ENCODE results near the gene AKAP6.
"Not testable (repeated sequence)": the region's sequence is repeated elsewhere in the genome, so short reads cannot be mapped to it uniquely, and the experiment has no call there.

AKAP6 gene

DNA sequence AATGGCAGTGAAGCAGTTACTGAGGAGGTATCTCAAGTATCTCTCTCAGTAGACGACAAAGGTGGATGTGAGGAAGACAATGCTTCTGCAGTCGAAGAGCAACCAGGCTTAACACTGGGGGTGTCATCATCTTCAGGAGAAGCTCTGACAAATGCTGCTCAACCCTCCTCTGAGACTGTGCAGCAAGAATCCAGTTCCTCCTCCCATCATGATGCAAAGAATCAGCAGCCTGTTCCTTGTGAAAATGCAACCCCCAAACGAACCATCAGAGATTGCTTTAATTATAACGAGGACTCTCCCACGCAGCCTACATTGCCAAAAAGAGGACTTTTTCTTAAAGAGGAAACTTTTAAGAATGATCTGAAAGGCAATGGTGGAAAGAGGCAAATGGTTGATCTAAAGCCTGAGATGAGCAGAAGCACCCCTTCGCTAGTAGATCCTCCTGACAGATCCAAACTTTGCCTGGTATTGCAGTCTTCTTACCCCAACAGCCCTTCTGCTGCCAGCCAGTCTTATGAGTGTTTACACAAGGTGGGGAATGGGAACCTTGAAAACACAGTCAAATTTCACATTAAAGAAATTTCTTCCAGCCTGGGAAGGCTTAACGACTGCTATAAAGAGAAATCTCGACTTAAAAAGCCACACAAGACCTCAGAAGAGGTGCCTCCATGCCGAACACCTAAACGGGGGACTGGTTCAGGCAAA, 216.6 kb downstream of the AKAP6 start:
- no peak for DNase-seq

DNA sequence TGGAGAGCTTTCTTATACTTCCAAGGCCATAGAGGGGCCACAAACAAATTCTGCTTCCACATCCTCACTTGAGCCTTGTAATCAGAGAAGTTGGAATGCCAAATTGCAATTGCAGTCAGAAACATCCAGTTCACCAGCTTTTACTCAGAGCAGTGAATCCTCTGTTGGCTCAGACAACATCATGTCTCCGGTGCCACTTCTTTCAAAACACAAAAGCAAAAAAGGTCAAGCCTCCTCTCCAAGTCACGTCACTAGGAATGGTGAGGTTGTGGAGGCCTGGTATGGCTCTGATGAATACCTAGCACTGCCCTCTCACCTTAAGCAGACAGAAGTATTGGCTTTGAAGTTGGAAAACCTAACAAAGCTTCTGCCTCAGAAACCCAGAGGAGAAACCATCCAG, 217.1 kb downstream of the AKAP6 start:
- no peak for DNase-seq

DNA sequence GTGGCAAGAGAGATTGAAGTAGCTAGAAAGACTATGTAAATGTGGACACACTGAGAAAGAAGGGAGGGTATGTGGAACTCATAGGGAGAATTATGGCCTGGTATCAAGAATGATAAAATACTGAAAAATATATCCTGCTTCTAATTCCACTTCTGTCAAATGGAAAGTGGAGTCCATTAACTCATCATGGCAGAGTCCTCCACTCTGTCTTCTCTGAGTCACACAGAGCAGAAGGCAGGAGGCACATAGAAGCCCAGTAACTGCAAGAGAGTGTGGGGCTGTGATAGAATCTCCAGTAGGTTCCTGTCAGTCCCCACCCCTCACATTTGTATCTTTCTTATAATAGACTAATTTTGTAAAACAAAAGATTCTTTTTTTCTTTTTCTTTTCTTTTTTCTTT, 223.7 kb downstream of the AKAP6 start:
- no peak for DNase-seq

DNA sequence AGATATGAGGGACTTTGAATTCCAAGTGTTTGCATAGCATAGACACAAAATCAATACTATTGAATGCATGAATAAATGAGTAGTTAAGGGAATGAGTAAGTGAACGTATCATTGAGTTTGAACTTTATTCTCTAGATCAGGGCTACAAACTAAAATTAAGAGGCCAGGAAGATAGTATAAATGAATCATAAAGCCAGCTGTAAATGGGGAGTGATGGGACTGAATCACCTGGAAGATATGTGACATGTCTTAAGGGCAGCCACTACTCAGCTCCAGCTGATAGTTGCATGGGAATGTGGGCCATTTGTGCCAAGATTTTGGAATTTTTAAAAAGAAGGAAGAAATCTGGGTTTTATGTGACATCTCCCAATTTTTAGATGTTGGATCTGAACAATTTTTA, 229.9 kb downstream of the AKAP6 start:
- no peak for DNase-seq

DNA sequence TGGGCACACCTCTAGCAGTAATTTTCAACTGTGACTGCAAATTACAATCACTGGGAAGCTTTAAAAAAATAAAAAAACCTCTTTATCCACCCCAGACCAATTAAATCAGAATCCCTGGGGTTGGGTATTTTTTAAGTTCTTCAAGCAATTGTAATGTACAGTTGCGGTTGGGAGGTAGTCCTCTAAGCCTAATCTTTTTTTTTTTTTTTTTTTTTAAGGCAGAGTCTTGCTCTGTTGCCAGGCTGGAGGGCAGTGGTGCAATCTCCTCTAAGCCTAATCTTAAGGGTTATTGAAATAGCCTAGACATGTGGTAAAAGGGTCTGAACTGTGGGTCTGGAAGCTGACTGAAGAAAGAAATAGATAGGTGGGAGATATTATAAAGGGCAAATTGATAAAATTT, 230.5 kb downstream of the AKAP6 start:
- no peak for DNase-seq

DNA sequence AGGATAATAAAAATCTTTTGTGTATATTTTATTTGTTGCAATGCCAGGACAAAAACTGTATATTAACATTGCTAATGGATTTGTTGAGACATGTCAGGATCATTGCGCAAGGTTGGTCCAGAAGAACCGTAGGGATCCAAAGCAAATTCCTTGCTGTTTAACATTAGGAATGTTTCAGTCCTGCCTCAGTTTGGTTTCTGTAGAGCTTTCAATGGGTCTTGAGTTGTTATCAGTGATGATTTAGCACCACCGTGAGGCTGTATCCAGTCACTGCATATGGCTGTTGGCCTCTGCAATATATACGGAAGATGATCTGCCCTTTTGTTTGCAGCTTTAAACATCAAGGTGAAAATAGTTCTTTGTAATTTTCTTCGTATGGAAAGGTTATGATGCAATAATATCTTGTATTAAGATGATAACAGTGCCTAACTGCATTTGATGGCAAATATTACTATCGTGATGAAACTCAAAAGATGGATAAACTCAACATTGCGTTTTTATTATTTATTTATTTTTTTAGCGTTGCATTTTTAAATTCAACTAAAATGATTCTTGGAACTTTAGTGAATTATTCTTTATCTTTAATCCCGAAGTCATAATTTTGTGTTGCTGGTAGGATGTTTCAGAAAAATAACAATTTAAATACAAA, 231.2 kb downstream of the AKAP6 start:
- peak; percentile 67 for DNase-seq

DNA sequence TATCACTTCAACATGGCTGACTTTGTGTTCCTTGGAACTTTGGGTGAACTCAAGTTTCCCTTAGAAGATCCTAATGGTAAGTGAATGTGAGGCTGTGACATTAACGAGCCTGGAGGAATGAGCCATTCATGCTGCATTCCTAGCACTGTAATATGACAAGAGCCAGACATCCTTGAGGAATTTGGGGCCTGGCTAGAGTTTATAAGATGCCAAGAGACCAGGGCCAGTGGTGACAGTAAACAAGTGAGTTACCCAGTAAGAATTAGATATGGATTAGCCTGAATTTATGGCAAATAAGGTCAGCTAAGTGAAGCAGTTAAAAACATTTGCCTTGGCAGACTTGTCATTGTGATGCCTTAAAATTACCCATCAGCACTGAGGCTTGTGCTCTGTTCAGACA, 232.4 kb downstream of the AKAP6 start:
- DNase-seq, result no peak

DNA sequence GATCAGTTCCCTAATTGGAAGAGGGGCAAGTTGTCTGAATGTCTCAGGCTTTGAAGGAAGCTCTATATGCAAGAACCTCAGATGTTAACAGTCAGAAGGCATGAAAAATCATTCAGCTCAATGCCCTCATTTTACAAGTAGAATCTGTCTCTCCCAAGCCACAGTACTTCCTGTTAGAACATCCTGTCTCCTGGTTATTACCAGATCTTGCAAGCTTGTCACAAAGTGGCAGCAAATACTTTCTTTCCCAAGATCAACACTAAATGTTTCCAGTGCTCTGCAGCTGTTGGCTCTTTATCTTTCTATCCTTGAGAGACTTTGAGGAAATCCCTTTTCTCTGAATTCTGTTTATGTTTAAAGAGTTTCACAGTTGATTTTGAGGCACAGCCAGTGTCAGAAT, 235.5 kb downstream of the AKAP6 start:
- no peak for DNase-seq

DNA sequence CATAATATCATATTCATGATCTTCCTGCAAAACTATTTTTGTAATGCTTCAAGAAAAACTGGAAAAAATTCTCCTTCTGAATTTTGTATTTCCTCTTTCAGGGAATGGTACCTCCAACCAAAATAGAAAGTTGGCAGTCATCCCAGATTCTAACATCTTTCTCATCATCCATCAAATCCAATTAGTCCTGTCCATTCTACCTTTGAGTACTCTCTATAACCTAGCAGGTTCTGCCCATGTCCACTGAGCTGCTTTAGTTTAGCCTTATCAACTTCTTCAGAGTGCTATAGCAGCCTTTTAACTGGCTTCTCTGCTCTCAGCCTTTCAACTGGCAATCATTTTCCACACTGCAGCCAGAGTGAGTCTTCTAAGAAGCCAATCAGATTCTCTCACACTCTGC, 236.2 kb downstream of the AKAP6 start:
- DNase-seq, result peak; percentile 15

DNA sequence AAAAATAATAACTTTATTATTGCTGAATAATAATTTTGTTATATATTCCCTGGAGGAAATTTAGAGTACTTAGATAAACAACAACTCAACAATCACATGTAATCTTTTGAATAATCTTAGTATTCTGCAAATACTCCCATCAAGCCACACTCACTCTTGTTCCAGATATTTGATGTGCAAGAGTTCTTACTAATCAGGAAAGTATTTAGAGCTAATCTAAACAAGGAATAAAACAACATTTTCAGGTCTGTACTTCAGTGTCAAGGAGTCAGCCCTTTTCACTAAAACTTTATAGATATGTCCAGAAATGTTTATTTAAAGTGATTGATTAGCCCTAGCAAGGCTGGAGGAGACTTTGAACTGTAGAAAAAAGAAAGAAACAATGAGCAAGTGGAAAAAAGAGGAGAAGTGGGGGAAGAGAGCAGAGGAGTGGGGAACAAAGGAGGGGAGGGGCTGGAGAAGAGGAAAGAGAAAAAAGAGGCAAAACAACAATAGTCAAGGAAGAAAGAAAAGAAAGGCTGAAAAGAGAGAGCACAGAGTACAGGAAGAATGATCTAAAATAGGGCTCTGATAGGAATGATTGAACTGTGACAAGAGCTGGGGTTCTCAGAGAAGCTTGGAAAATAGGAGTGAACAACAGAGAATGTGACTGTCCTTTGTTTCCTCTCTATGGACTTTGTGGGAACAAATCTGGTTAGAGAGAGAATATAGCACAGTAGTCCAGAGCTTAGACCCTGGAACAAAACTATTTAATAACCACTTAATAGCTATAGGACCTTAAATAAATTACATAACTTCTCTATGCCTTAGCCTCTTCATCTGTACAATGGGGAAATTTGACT, 238.7 kb downstream of the AKAP6 start:
- DNase-seq, result no peak

DNA sequence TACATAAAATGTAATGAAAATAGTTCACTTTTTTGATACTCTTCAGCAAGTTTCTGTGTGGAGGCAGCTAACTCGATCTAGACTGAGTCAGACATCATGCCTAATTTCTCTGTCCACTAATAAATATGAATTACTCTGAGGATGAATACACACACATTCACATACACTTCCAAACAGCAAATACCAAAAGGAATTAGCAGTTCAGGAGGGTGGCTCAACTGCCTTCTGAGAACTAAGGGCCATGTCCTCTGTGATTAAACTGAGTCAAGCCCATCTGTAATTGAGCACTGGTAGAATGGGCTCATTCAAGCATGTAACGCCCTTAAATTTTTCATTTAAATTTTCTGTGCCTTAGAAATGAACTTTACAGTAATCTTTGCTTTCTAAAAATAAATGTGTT, 242.5 kb downstream of the AKAP6 start:
- DNase-seq, result no peak

DNA sequence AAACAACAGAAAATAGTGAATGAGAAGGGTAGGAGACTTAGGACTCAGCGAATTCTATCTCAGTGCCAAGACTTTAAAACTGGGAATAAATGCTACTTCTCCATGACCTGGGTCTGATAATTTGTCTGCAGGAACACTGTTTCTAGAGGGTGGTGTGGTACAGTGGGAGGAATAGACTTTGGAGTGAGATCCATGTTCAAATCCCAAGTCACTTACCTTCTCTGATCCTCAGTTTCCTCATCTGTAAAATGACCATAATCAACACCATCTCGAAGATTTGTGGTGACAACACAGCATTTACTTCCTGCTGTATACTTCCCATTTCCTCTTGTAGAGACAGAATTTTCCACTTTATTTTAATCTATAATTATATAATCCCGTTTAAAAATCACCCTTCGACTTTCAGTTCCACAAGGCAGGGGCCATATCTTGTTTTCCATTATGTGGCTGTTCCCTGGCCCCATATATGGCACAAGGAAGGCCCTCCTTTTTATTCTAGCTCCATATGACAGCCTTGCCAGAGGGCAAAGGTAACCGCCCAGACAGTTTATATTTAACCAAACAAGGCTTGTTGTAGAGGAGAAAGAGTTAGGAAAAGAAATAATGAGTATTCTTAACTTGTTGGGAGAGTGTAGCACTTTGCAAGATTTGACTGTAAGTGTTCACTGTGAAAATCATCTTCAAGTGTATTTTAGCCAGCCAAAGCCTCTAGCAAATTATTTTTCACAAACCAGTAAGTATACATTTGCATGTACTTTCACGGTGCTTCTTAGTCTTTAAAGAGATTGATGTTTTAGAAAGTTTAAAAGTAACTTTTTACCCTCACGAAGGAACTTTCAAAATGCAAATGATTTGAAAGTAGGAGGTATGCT, 243.1 kb downstream of the AKAP6 start:
- no peak for DNase-seq

DNA sequence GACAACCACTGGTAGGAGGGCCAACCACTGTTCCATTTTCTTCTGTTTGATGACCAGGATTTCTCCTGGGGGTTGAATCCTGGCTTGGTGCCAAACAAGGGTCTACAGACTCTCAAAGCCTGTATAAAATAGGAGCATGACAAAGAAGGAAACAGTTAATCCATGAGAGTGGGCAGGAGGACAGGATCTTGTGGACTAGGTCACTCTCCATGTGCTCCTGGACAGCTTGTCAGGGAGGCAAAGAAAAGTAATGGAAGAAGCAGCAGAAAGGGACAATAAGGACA, 243.7 kb downstream of the AKAP6 start:
- DNase-seq, result no peak

DNA sequence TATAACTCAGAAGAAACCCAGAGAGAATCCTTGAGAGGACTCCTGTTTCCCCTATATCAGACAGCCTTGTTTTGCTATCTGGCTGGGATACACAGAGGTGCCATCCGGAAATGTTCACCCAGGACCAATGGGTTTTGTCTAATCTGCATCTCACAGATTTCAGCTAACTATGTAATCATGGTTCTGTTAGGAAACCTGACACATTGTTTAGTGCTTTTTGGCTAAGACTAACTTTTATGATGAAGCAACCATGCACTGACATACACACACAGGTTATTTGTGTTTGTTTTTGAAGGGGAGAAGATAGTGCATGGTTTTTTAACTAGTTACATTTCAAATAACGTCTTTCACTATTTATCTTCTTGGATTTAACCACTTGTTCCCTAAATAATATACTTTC, 245.2 kb downstream of the AKAP6 start:
- no peak for DNase-seq

DNA sequence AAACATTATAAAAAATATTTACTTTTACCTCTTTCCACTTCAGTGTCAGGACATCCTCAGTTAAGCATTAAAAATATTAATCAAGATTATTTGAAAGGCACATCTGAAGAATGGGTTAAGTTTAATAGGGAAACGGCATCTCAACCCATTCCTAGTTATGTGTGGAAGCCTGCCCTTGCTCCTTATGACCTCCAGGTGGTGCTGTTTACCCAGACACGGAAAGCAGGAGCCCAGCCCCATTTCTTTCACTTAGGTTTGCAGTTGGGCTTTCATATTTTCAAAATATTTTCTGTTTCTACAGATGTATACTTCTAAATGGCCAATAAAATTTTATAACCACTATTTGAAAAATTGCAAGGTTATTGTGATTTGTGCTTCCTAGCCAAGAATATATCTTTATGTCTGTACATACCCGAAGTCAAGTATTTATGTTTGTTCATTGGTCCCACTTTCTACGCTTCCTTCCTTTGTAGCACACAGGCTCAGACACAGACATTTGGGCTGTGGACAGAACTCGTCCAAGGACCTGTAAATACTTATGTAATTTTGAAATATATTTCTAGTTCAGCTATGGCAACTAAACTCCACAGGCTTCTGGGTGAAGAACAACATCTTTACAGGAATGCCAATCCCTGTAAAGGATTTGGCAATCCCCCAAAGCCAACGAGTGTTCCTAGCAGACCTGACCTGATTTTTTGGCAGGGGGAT, 247.1 kb downstream of the AKAP6 start:
- peak; percentile 67 for DNase-seq

DNA sequence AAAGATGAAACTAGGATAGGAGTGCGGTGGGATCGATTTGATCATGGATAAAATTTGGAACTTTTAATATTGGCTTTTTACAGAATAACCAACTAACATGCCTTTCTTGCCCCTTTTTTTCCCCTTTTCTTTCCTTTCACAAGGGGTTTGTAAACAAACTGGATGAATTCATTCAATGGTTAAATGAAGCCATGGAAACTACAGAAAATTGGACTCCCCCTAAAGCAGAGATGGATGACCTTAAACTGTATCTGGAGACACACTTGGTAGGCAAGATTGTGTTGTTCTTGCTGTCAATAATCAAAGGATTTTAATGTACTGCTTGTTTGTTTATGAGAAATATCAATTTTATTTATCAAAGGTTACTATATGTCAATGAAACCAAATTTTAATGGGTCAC, 247.9 kb downstream of the AKAP6 start:
- no peak for DNase-seq

DNA sequence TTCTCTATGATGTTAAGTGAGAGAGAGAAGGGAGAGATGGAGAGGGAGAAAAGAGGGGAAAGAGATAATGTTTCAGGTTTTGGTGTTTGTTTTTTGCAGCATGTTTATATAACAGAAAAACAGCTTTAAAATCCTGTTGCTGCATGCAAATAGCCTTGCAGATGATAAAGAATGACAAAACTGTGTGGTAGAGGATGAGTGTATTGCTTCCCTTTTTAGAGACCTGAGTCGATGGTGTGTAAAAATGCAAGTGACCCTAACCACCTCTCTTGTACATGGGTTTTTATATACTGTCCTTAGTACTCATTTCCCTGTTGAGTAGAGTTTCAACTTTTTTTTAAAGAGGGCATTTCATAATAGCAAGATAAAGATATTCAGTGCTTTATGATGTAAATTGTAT, 249.1 kb downstream of the AKAP6 start:
- no peak for DNase-seq

DNA sequence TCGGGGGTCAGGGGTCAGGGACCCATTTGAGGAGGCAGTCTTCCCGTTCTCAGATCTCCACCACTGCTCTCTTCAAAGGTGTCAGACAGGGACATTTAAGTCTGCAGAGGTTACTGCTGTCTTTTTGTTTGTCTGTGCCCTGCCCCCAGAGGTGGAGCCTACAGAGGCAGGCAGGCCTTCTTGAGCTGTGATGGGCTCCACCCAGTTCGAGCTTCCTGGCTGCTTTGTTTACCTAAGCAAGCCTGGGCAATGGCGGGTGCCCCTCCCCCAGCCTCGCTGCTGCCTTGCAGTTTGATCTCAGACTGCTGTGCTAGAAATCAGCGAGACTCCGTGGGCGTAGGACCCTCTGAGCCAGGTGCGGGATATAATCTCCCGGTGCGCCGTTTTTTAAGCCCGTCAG, 254.3 kb downstream of the AKAP6 start:
- not testable (repeated sequence) for DNase-seq

DNA sequence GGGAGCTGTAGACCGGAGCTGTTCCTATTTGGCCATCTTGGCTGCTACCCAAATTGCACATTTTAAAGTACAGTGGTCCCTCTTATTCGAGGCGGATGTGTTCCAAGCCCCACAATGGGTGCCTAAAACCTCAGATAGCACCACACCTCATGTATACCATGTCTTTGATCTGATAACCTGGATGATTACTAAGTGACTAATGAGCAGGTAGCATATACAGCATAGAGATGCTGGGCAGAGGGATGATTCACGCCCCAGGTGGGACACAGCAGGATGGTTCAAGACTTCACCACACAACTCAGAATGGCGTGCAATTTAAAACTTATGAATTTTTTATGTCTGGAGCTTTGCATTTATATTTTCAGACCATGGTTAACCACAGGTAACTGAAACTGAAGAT, 255.0 kb downstream of the AKAP6 start:
- DNase-seq, result no peak

DNA sequence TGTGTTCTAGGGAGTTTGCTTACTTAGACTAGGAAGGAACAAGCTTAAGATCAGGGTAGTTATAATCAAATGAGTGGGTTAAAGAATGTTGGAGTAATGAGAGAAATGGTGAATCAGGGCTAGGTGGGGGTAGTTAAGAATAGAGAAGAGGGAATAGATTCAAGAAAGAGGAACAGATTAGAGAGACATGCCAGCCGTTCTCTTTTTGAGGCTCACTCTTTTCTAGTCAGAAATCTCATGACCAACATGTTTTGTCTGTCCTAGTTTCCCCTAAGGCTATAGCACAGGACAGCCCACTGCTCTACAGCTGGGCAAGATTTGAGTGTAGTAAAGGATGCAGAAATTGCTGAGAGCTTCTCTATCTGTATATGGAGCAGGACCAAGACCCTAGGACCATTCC, 258.4 kb downstream of the AKAP6 start:
- DNase-seq, result no peak

DNA sequence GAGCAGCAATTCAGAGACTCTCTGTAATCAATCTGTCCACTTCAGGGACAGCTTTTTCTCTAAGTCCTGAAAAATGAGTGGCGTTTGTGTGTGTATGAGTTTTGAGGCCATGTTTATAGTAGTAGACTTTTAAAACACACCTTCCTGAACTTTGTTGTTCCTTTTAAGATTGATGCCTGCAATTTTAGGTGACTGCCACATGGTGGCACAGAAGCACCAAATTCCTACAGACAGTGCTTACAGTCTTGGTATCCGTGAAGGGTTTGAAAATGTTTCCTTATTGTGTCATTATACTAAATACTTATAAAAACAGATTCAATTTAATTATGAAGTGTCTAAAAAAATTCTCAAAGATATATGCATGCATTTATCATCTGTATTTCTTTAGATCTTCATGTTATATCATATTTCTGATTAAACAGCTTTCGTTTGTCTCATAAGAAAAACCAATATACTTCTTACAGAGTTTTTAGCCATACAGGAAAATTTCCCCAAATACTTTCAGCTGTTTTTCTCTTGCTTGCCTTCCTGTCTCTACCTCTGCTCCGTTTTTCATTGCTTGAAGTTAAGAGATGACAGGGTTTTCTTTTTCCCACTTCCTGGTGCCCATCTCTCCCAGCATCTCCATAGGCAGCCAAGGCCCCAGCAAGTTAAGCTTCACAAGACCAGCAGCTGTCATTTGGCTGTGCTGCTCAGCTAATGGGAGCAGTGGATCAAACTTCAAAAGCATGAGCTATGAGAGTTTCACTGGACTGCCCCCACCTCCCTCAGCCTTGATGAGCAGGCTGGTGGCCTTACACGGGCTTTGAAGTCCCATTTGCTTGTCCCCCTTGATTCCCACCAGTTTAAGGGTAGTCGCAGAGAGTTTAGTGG, 259.6 kb downstream of the AKAP6 start:
- no peak for DNase-seq

DNA sequence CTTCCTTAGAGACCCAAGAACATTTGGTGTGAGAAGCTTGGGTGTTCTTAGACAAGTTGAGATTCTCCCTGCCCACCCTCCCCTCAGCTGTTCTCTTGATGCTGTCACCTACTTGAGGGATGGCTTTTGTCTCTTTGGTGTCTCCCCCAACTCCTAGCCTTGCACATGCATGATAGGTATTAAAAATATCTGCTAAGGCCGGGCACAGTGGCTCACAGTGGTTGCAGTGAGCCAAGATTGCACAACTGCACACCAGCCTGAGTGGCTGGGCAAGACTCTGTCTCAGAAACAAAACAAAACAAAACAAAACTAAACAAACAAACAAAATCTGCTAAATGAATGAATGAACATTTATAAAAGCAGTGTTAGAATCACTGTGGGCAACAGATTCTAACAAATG, 261.1 kb downstream of the AKAP6 start:
- no peak for DNase-seq
